ENCODE results near the gene MKX.

Gene MKX, protein sequence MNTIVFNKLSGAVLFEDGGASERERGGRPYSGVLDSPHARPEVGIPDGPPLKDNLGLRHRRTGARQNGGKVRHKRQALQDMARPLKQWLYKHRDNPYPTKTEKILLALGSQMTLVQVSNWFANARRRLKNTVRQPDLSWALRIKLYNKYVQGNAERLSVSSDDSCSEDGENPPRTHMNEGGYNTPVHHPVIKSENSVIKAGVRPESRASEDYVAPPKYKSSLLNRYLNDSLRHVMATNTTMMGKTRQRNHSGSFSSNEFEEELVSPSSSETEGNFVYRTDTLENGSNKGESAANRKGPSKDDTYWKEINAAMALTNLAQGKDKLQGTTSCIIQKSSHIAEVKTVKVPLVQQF

GRCh38 chr10:27745732-27746396 lies at the start of gene MKX:
TSS of gene MKX (minus strand) at chr10:27745819. CDS start at chr10:27743415, 2,404 bp downstream.
- no peak for DNase-seq

DNA sequence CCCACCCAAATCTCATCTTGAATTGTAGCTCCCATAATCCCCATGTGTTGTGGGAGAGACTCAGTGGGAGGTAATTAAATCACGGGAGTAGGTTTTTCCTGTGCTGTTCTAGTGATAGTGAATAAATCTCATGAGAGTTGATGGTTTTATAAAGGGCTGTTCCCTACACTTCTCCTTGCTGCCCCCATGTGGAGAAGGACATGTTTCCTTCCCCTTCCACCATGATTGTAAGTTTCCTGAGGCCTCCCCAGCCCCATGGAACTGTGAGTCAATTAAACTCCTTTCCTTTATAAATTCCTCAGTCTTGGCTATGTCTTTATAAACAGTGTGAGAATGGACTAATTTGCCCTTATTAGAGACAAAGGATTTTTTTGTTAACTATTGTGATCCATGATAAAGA lies 48.5 kb upstream of the MKX start:
- DNase-seq: no peak

DNA sequence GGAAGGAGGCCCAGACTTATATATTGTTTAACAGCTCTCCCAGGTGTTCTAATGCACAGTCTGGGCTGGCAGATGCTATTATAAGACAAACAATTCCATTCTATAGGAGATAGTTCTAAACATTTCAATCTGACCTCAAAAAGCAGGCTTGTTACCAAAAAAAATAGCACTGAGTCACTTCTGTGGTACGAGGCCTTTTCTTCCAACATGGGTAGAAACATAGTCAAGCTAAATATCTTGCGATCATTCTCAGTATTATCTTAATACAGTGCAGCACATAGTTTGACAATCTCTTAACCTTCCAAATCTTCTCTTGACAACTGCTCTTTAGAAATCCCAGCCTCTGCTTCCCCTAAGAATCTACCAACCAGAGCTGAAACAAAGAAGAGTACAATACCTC lies 46.6 kb upstream of the MKX start:
- DNase-seq: no peak

GRCh38 chr10:27784272-27784671 lies 38.7 kb upstream of the MKX start:
- no peak for DNase-seq

GRCh38 chr10:27783660-27784059 lies 38.0 kb upstream of the MKX start:
- no peak for DNase-seq

DNA sequence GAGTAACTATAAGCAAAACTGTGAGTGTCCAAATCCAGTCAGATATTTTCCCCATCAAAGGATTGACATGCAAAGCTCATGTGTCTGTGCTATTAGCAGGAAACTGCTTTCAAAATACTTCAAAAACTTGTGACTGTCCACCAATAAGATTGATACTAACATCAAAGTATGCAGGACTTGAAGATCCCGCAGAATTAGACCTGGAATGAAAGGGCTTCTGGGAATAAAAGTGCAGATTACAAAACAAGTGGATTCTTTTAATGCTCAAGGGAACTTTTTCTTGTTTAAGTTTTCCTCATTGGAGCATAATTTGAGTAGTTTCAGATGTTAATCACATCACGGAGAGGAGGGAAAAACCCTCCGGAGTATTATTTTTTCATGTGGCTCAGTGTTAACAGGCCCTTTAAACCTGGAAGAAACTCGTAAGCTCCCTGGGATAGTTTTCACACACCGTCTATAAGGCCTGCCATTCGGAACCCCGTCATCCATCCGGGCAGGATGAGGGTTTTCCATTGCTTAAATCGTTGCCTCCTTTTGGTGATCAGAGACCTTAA lies 33.9 kb upstream of the MKX start:
- DNase-seq: no peak

GRCh38 chr10:27774831-27775230 lies 29.2 kb upstream of the MKX start:
- no peak for DNase-seq

GRCh38 chr10:27771231-27771630 lies 25.6 kb upstream of the MKX start:
- DNase-seq: no peak

GRCh38 chr10:27770181-27770580 lies 24.6 kb upstream of the MKX start:
- no peak for DNase-seq

DNA sequence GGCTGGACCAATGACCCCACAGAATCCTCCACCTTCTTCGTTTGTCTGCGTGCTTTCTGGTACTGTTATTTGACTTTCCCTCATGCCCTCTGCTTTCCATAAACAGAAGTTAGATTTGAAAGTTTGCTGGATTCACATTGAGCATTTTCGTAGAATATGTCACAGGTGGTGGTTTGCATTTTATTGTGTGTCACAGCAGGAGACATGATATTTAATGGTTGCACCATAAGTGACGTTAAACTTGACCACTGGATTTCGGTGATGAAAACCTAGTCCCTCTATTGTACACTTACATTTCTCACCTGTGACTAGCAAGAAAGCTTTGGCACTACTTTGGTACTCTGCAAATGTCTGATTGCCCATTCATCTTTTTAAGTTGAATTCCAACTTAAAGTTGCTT lies 15.2 kb upstream of the MKX start:
- DNase-seq: no peak

DNA sequence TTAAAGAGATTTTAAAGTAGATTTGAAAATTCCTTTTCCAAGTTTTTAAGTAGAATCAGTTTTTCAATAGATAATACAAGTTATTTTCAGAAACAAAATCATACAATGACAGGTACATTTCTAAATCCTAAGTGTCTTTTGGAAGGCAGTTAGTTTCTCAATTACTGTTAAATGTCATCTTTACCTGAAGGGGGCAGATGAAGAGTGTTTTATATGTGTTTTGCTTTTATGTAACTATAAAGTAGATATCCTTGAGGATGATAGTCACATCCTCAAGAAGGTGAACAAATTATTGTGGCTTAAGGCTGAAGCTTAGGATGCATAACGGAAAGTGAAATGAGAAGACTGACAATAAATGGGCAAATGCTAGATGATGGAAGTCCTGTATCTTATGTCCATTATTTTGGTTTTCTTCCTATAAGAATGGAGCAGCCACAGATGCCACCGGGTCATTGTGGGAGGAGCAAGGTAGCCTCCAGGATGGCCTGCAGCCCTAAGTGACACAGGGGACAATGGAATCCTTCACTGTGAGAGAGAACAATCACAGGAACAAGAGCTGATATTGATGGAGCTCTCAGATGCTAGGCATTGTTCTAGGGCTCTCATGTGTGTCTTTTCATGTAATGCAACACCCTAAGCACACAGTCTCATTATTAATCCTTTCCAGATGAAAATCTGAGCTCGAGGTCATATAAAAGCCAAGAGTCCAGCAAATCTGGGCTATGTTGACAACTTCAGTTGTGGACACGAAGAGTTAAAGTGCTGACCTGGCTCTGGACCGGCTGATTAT lies 14.1 kb upstream of the MKX start:
- no peak for DNase-seq

DNA sequence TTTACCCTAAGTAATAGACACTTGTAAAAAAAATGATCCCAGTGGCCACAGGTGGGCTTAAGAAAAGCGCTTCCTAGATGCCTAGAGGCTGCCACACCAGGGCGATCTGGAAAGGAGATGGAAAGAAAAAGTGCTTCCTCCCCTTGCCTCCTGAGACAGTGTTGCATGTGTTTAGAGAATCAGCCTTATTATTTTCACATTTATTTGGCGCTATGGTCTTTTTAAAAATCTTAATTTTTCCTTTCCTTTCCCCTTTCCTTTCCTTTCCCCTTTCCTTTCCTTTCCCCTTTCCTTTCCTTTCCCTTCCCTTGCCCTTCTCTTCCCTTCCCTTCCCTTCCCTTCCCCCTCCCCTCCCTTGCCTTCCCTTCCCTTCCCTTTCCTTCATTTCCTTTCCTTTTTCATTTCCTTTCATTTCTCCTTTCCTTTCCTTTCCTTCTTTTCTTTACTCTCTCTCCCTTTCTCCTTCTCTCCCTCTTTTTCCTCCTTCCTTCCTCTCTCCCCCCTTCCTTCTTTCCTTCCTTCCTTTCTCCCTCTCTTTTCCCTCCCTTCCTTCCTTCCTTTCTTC lies 7.1 kb upstream of the MKX start:
- no peak for DNase-seq

DNA sequence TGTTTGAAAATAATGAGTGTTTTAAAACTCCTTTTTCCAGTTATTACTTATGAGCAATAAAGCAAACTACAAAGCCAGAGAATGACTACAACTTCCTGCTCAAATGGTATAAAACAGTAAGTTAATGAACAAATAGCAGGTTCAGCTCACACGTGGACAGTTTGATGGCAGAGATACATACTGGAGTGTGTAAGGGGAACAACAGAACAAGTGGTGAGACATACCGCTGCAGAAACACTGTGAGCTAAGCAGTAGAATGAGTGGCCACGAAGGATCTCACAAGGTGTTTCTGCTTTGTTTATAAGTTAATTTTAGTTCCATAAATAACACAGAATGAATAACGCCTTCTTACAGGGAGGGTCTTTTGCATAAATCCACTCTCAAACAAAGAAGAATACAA lies 3.0 kb upstream of the MKX start:
- no peak for DNase-seq

- no peak for DNase-seq
Measured at GRCh38 chr10:27747096-27747451, 1.5 kb upstream of the MKX start.

DNA sequence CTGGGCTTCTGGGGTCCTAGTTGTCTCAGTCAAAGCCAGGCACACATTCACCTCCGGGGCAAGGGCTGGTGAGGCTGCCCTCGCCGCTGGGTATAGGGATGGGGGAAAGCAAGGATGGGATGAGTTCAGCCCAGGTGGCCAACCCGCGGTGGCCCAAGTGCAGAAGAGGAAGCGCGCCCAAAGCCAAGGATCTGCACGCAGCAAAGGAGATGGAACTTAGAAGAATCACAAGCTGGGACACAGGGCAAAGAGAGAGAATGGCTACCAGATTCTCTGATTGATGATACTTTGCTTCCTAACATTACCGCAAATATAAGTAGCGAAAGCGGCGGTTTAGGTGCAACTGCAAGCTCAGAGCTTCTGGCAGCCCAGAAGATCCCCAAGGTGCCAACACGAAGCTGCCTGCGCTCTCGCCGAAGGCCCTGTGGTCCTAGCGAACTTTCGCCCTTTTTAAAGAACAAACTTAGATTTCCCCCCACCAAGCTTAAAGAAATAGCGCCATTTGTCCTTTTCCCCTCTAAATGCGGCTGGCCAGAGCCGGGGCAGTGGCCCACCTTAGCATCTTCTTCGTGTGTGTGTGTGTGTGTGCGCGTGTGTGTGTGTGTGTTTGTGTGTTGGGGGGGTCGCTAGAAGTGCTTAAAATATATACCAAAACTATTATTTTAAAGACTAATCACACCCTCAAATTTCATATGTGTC lies 927 bp upstream of the MKX start:
- no peak for DNase-seq

- DNase-seq: no peak
Measured at GRCh38 chr10:27744802-27745731, 552 bp downstream of the MKX start.

DNA sequence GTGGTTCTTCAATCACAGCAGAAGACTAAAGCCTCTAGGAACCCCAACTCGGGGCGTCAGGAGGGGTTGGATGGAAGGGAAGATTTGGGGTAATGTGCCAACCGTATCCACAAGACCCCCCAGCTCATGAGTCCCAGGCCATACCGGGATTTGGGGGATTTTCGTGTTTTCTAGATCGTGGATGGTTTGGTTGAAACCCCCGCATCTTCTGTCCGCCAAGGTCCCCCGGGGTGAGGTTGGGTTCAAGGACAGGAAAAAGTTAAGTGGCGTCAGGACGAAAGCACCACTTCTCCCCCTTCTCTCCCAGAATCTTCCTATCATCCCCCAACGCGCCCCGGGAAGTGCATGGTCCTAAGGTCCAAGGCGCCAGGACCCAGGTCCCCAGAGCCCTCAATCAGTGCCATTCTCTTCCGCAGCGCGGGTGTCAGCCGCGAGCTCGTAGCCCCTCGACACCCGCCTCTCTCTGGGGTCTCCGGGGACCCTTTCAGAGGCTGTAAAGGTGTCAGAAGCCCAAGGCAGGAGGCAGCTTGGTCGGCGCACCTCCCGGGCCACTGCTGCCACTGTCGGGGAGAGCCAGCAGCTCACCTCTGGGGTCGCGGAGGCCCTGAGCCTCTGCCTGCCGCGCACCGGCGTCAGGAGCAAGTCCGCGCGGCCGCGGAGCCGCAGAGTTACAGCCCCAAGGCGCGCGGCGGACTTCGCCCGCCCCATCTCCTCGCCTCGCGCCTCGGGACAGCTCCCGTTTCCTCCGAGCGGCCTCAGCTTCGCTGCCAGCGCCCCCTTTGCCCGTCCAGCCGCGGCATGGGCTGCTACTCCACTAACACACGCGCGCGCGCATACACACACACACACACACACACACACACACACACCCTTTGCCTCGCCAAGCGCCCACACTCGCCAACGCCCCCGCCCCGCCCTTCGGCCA lies 1.5 kb downstream of the MKX start:
- DNase-seq: no peak

DNA sequence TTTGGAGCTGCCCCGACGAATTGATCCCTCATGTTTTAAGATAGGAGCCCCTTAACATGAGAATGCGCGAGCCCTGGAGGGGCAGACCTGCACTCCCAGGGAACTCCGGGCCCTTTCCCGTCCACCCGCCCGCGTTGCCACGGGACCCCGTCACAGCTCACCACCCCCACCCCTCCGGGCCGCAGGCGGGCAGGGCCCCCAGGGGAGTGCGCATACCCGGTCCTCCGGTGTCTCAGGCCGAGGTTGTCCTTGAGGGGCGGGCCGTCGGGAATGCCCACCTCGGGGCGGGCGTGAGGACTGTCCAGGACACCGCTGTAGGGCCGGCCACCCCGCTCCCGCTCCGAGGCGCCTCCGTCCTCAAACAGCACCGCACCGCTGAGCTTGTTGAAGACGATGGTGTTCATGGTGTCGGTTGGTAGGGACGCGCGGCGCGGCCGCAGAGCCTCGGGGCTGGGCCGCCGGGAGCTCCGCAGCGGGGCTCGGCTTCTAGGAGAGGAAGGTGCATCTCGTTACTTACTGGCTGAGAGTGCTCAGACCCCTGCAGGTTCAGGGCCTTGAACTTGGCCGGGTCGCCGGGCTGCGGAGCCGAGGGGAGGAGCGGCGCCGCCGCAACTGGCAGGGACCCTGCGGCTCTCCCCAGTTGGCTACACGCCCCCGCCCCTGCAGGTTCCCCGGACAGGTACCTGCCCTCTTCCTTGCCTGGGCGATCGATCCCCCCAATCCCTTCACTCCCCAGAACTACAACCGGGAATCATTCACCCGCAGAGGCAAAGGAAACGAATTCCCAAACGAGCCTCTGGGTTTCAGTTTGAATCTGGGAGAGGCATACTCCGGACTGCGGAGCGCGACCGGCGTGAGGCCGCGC lies 2.4 kb downstream of the MKX start:
- no peak for DNase-seq
